GM18870 (cell line): ENCODE measurements around the gene ADGRD1.

Experiments used
- ATAC-seq: cut with Tn5 transposase; IDR thresholded peaks from one replicate; pipeline ENCODE4 v1.9.1; 2021; ENCODE audit warnings: moderate library complexity; ENCODE audit not compliant: unreplicated experiment

ADGRD1 gene

GRCh38 chr12:131005161-131006035, 51.7 kb downstream of the ADGRD1 start:
- no peak for ATAC-seq

- no peak for ATAC-seq
Observed at GRCh38 chr12:131006036-131006735, 52.5 kb downstream of the ADGRD1 start.

- ATAC-seq, result no peak
Observed at GRCh38 chr12:131007031-131007739, 53.5 kb downstream of the ADGRD1 start.

- no peak for ATAC-seq
Observed at GRCh38 chr12:131007740-131008117, 54.0 kb downstream of the ADGRD1 start.

- no peak for ATAC-seq
Observed at GRCh38 chr12:131008131-131008912, 54.6 kb downstream of the ADGRD1 start.

- ATAC-seq, result no peak
Observed at GRCh38 chr12:131008913-131009270, 55.2 kb downstream of the ADGRD1 start.

- ATAC-seq, result no peak
Observed at GRCh38 chr12:131009595-131010395, 56.1 kb downstream of the ADGRD1 start.

GRCh38 chr12:131010396-131011131, 56.9 kb downstream of the ADGRD1 start:
- ATAC-seq, result no peak

GRCh38 chr12:131011165-131012079, 57.7 kb downstream of the ADGRD1 start:
- ATAC-seq, result no peak

- no peak for ATAC-seq
Observed at GRCh38 chr12:131012279-131013069, 58.8 kb downstream of the ADGRD1 start.

GRCh38 chr12:131013118-131013517, 59.4 kb downstream of the ADGRD1 start:
- no peak for ATAC-seq

GRCh38 chr12:131014343-131014742, 60.6 kb downstream of the ADGRD1 start:
- ATAC-seq, result no peak

GRCh38 chr12:131015581-131016337, 62.1 kb downstream of the ADGRD1 start:
- ATAC-seq, result no peak

GRCh38 chr12:131017477-131017991, 63.8 kb downstream of the ADGRD1 start:
- no peak for ATAC-seq

GRCh38 chr12:131018019-131018620, 64.4 kb downstream of the ADGRD1 start:
- no peak for ATAC-seq

GRCh38 chr12:131018808-131019397, 65.2 kb downstream of the ADGRD1 start:
- no peak for ATAC-seq
